ENCODE measurements around the gene TNFRSF8.

GRCh38 chr1:12152113-12152891, 89.2 kb downstream of the TNFRSF8 start:
- TF ChIP-seq POLR2A (IDR thresholded peaks at IDR 0.05) (no peak), CTCF (IDR thresholded peaks at IDR 0.05 in 4 of 5, conservative IDR thresholded peaks at IDR 0.05 in 1 of 5) (no peak)
